ENCODE results near the gene HTR6.

GRCh38 chr1:19708567-19709110 is 44.0 kb downstream of the HTR6 start:
- TF ChIP-seq POLR2A (IDR thresholded peaks at IDR 0.05) (no peak), CTCF (IDR thresholded peaks at IDR 0.05) (no peak)
